ENCODE data around the gene ITPK1.
"Not testable (repeated sequence)": the region's sequence is repeated elsewhere in the genome, so short reads cannot be mapped to it uniquely, and the experiment has no call there.

Gene ITPK1

DNA sequence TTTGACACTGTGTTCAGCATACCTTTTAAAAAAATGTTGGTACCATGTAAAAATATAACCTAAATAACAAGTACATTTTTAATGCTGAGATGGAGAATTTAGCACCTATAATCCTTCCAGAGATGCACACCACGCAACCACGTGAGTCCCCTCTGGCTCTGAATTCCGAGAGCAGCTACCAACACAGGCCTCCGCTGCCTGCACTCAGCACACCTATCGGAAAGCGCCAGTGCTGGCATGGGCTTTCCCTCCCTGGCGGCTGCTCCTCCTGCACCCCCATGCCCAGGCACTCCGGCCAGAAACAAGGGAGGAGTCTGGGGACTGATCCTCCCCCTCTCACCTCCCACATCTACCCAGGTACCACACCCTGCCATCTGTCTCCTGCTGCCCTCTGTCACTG is 47.0 kb downstream of the ITPK1 start:
- no peak for TF ChIP-seq ZFX (IDR thresholded peaks at IDR 0.05)
- TF ChIP-seq, protein P1, sequence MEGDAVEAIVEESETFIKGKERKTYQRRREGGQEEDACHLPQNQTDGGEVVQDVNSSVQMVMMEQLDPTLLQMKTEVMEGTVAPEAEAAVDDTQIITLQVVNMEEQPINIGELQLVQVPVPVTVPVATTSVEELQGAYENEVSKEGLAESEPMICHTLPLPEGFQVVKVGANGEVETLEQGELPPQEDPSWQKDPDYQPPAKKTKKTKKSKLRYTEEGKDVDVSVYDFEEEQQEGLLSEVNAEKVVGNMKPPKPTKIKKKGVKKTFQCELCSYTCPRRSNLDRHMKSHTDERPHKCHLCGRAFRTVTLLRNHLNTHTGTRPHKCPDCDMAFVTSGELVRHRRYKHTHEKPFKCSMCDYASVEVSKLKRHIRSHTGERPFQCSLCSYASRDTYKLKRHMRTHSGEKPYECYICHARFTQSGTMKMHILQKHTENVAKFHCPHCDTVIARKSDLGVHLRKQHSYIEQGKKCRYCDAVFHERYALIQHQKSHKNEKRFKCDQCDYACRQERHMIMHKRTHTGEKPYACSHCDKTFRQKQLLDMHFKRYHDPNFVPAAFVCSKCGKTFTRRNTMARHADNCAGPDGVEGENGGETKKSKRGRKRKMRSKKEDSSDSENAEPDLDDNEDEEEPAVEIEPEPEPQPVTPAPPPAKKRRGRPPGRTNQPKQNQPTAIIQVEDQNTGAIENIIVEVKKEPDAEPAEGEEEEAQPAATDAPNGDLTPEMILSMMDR (conservative IDR thresholded peaks at IDR 0.05), result no peak
- no peak overlapping the region for H3K27ac ChIP-seq

DNA sequence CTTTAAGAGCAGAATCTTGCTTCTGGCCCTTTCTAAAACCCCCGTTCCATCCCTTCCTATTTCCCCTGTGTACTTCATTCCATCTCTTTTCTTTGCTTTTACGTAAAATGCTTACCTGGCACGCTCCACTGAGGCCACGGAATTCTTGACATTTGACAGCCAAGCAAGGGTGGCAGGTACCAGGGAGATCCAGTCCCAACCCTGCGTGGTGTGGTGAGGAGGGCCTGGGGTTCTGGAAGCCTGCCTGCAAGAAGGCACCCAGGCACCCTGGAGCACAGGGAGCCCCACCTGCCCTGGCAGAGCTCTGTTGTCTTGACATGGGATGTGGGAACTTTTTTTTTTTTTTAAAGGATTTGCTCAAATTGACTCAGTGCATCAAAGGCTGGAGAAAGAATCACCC is 48.6 kb downstream of the ITPK1 start:
- H3K27ac ChIP-seq, result no peak overlapping the region

DNA sequence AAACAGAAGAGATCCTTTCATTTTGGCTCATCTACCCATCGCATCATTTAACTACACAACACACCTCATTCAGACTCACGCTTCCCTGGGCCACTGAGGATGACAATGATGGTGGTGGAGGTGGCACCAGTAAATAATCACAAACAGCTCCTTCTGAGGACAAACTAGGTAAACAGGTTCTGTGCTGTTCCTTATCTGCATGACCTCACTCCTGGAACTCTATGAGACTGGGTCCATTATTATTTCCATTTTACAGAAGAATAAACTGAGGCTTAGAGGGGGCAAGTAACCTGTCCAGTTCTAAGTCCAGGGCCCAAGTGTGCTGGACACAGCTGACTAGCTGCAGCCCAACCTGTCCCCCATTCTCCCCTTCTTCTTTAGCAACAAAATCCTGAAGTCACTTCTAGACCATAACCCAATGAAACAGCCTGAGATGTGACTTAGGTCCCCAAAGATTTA is 50.4 kb downstream of the ITPK1 start:
- TF ChIP-seq, protein P1 (conservative IDR thresholded peaks at IDR 0.05), result no peak
- no peak for TF ChIP-seq ZFX (IDR thresholded peaks at IDR 0.05)
- peak overlapping the region; percentile 51 for H3K27ac ChIP-seq

More for the DNA sequence above, 48.6 kb downstream of the ITPK1 start:
- no peak for TF ChIP-seq ZFX (IDR thresholded peaks at IDR 0.05)
- TF ChIP-seq, protein P1 (conservative IDR thresholded peaks at IDR 0.05), result no peak

DNA sequence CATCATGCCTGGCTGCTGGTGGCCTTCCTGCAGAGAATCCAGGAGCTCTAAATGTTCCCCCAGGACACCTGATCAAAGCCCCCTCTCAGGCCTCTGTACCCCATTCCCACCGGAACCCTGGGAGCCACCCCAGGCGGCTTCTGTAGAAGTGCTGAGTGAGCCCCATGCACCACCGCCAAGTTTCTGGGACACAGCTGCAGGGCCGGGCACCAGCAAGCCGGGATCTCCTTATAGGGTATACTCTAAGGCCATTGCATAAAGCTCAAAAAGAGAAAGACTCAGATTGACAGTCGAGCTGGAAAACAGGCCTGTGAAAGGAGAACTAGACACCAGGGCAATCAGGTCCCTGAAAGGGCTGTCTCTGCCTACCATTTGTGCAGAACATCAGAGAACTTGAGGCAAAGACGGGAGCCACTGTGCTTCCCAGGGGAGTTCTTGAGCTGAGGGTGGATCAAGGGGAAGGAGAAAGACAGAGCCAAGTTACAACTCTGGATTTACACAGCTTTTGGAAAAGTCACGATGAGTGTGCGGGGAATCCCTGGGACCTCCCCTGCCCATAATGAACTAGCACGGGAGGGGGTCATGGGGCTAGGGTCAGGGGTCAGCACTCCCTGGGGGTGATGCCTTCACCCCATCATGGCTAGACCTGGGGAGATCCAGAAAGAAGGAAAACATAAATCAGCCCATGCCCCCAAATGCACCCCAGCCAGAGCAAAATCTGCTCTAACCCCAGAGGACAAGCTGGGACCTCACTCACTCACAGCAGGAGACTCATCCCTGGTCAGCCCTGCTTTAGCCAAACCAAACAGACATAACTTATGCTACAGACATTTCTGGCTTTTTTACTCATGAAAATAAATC is 51.1 kb downstream of the ITPK1 start:
- TF ChIP-seq, protein P1 (conservative IDR thresholded peaks at IDR 0.05), result no peak
- TF ChIP-seq ZFX (IDR thresholded peaks at IDR 0.05), result no peak
- peak overlapping the region; percentile 51 for H3K27ac ChIP-seq

DNA sequence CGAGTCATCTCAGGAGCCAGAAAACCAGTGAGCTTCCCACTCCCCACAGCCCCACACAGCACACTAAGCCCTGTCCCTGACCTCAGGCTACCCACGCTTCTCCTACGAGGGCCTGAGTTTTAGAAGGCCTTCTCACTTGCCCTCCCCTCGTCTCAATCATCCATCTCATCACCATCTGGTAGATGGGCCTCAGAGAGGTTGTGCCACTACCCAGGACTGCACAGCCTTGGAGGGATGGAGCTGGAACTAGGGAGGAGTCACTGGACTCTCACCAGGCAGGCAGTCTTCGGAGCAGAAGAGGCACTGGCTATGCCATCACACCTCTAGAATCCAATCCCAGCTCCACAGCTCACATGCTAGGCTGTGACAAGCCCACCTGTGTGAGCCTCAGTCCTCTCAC is 52.3 kb downstream of the ITPK1 start:
- H3K27ac ChIP-seq, result no peak overlapping the region
- no peak for TF ChIP-seq ZFX (IDR thresholded peaks at IDR 0.05)
- TF ChIP-seq, protein P1 (conservative IDR thresholded peaks at IDR 0.05), result no peak

DNA sequence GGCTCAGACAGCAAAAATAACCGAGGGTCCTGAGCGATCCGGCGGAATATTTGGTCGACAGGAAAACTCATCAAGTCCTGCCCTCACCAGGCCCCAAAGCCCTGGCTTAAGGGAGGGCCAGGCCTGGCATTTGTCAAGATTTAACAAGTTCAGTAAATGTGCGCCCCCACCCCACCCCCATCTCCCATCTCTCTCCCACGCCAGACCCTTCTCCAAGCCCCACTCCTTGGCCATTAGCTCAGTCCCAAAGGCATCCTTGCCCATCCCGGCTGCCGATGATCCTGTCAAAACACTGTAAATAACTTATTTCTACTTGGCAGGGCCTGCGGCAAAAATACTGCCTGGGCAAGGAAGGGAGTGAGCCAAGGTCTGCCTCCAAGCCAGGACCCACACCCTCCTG is 52.8 kb downstream of the ITPK1 start:
- no peak overlapping the region for H3K27ac ChIP-seq
- no peak for TF ChIP-seq ZFX (IDR thresholded peaks at IDR 0.05)
- TF ChIP-seq, protein P1 (conservative IDR thresholded peaks at IDR 0.05), result no peak

DNA sequence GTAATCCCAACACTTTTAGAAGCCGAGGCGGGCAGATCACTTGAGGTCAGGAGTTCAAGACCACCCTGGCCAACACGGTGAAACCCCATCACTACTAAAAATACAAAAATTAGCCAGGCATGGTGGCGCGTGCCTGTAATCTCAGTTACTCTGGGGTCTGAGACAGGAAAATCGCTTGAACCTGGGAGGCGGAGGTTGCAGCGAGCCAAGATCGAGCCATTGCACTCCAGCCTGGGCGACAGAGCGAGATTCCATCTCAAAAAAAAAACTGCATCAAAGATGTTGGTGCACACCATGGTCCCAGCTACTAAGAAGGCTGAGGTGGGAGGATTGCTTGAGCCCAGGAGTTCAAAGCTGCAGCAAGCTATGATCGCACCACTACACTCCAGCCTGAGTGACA is 53.7 kb downstream of the ITPK1 start:
- not testable (repeated sequence) for H3K27ac ChIP-seq
